Activated CD8-positive, alpha-beta memory T cell treated with anti-CD3 and anti-CD28 coated beads, Interleukin-2, amount 50 U/mL, for 1 hour (primary cell): Measurements from ENCODE around the gene TMEM115.

Source experiments
- DNase-seq: peaks from one replicate; pipeline ENCODE4 v3.0.0-alpha.2; 2020; ENCODE audit errors: extremely low read depth

TMEM115 gene

GRCh38 chr3:50333744-50334328 is 25.5 kb downstream of the TMEM115 start:
- DNase-seq, result no peak

- no peak for DNase-seq
Measured at GRCh38 chr3:50331364-50331907, 27.9 kb downstream of the TMEM115 start.

GRCh38 chr3:50330330-50330729 is 29.0 kb downstream of the TMEM115 start:
- no peak for DNase-seq

- DNase-seq, result peak; percentile 90
Measured at GRCh38 chr3:50327943-50328691, 31.2 kb downstream of the TMEM115 start, which contains the start of gene TUSC2. Gene TUSC2 (minus strand): TSS chr3:50328223. CDS start chr3:50328099, 124 bp downstream.

- no peak for DNase-seq
Measured at GRCh38 chr3:50327129-50327528, 32.2 kb downstream of the TMEM115 start.

GRCh38 chr3:50326182-50326541 is 33.2 kb downstream of the TMEM115 start:
- DNase-seq, result no peak

- no peak for DNase-seq
Measured at GRCh38 chr3:50325497-50326181, 33.7 kb downstream of the TMEM115 start.

GRCh38 chr3:50325113-50325480 is 34.2 kb downstream of the TMEM115 start:
- DNase-seq, result no peak

- no peak for DNase-seq
Measured at GRCh38 chr3:50324351-50325112, 34.8 kb downstream of the TMEM115 start.

GRCh38 chr3:50323614-50324199 is 35.6 kb downstream of the TMEM115 start:
- no peak for DNase-seq

- DNase-seq, result no peak
Measured at GRCh38 chr3:50323092-50323600, 36.2 kb downstream of the TMEM115 start.

- DNase-seq, result no peak
Measured at GRCh38 chr3:50322386-50323091, 36.8 kb downstream of the TMEM115 start, which contains the start of gene HYAL2. Gene HYAL2 (minus strand): TSS chr3:50322745. CDS start chr3:50320489, 2,256 bp downstream.

GRCh38 chr3:50322115-50322385 is 37.3 kb downstream of the TMEM115 start:
- DNase-seq, result no peak

- DNase-seq, result no peak
Measured at GRCh38 chr3:50321336-50322114, 37.8 kb downstream of the TMEM115 start.

- DNase-seq, result no peak
Measured at GRCh38 chr3:50320853-50321335, 38.4 kb downstream of the TMEM115 start.

- DNase-seq, result no peak
Measured at GRCh38 chr3:50319894-50320625, 39.3 kb downstream of the TMEM115 start.

GRCh38 chr3:50319181-50319893 is 40.0 kb downstream of the TMEM115 start:
- DNase-seq, result no peak

- DNase-seq, result no peak
Measured at GRCh38 chr3:50318615-50319014, 40.7 kb downstream of the TMEM115 start.

- no peak for DNase-seq
Measured at GRCh38 chr3:50318163-50318562, 41.2 kb downstream of the TMEM115 start.
